ENCODE data around the gene TENT4B.

TENT4B gene

DNA sequence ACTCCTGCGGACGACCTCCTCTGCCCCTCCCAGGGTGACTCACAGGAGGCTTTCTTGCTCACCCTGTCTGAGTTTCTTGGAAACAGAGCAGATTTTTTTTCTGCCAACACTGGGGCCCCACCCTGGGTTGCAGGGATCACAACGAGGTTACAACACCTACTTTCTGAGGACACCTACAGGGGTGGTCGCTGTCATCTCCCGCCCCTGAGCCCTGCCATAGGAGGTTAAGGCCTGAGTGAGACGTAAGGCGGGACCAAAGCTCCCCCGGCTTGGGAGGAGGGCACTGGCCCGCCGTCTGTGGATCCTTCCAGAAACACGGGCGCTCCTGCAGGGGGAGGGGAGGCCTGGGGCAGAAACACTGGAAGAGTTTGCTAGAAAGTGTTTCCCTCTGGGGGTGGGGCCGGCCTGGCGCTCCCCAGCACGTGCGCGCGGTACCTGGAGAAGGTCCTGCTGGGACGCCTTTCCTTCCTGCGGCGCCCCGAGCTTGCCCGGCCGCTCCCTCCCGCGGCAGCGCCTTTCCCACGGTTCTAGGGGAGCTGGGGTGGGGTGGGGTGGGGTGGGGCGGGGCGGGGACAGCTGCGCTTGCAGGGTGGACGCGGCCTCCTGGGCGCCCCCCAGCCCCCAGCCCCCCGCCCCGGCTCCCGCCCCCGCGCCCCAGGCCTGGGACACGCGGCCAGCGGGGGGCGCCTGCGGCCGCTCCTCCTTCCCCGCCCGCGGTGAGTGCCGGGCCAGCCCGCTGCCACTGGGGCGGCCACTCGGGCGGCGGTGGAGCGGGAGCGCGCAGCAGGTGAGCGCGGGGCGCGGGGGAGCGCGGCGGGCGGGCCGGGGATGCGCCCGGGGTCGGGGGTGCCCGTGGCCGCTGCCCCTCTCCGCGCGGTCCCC, 92.6 kb downstream of the TENT4B start:
- no peaks in the 10 kb centered on the region for H3K27me3 ChIP-seq (ENCODE audit: insufficient read depth, low read length)
- H3K79me1 ChIP-seq (ENCODE audit: low read length), result peaks cover 7% of the 10 kb centered on the region
- peak overlapping the region; percentile 77 for H2AFZ ChIP-seq (ENCODE audit: insufficient read depth, low read length, poor library complexity)
- H4K12ac ChIP-seq (ENCODE audit: low read depth, low read length), result no peak overlapping the region
- no peak overlapping the region for H2BK12ac ChIP-seq (ENCODE audit: low read length)
- no CpG with 5 or more reads among the region's 74 CpGs for WGBS (ENCODE audit: extremely low coverage, insufficient coverage, insufficient read length)
- H3K9me3 ChIP-seq (ENCODE audit: insufficient read depth, low read depth, low read length), result peaks cover 2% of the 10 kb centered on the region
- no peak overlapping the region for H3K27ac ChIP-seq (ENCODE audit: low read depth, low read length)
- peak overlapping the region; percentile 26 for H3K9ac ChIP-seq (ENCODE audit: low read length)
- no peak overlapping the region for H2AK5ac ChIP-seq (ENCODE audit: low read length)
- H3K4me3 ChIP-seq (ENCODE audit: low read depth, low read length), result peak overlapping the region; percentile 79
- H3K36me3 ChIP-seq (ENCODE audit: control insufficient read depth in 1 of 2, insufficient read depth in 2 of 2, low read length in 2 of 2), result no peaks in the 10 kb centered on the region
- peak overlapping the region; percentile 97 for H3K4me2 ChIP-seq (ENCODE audit: low read length)
- H4K91ac ChIP-seq (ENCODE audit: low read depth, low read length), result peak overlapping the region; percentile 72
- H2BK120ac ChIP-seq (ENCODE audit: insufficient read depth, low read length, poor library complexity), result peak overlapping the region; percentile 81
- H3K18ac ChIP-seq (ENCODE audit: low read length), result peak overlapping the region; percentile 57
- H3K4me1 ChIP-seq (ENCODE audit: control insufficient read depth in 1 of 2, insufficient read depth in 2 of 2, low read length in 2 of 2), result peaks cover 10 to 17% of the 10 kb centered on the region in 2 experiments
- H3K79me2 ChIP-seq (ENCODE audit: control insufficient read depth, insufficient read depth, low read length, poor library complexity), result peaks cover 5% of the 10 kb centered on the region
- H4K8ac ChIP-seq (ENCODE audit: low read depth, low read length), result peak overlapping the region; percentile 25
- no peak overlapping the region for H3K4ac ChIP-seq (ENCODE audit: low read depth, low read length)
- no peak overlapping the region for H2BK5ac ChIP-seq (ENCODE audit: low read depth, low read length, poor library complexity)
- peak; percentile 77 to 81 for DNase-seq
- no peak overlapping the region for H3K23ac ChIP-seq (ENCODE audit: low read length)
- peak overlapping the region; percentile 86 for H3K14ac ChIP-seq (ENCODE audit: low read length)

DNA sequence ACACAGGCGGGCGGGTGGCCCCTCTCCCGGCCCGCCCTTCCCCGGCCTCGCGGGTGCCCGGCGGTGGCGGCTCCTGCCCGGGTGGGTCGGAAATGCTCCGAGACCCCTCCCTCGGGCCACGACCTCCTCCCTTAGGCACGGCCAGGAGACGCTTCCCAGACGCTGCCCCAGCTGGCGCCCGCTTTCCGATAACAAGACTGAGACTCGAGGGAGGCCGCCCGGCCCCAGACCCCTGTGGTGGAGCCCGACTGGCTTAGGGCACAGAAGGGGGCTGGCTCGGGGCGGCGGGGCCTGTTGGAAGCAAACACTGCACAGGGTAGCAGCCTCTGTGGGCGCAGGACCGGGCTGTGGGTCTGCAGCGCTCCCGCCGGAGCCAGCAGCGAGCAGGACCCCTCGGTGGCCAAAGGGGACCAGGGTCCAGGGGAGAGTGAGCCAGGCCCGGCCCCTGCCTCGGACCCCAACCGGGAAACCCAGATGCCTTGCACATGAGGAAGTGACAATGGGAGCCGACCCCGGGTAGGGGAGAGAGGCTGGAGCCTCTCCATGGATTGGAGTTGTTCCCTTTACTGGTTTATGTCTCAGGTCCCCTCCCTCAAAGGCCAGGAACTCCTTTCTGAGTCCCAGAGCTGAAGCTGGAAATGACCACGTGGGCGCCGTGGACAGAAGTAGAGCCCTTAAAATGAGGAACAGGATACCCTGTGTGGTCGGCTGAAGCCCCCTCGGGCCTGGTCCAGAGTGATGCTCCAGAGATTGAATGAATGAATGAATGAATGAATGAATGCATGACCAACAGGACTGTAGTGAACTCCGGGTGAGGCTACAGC, 93.4 kb downstream of the TENT4B start:
- WGBS (ENCODE audit: extremely low coverage, insufficient coverage, insufficient read length), result no CpG with 5 or more reads among the region's 46 CpGs
- Histone ChIP-seq H3K36me3 (ENCODE audit: control insufficient read depth in 1 of 2, insufficient read depth in 2 of 2, low read length in 2 of 2) (no peaks in the 10 kb centered on the region), H2AFZ (ENCODE audit: insufficient read depth, low read length, poor library complexity) (peak overlapping the region; percentile 77), H3K4ac (ENCODE audit: low read depth, low read length) (peak overlapping the region; percentile 3), H3K9ac (ENCODE audit: low read length) (peak overlapping the region; percentile 61), H3K79me2 (ENCODE audit: control insufficient read depth, insufficient read depth, low read length, poor library complexity) (peaks cover 5% of the 10 kb centered on the region), H3K18ac (ENCODE audit: low read length) (peak overlapping the region; percentile 32), H4K91ac (ENCODE audit: low read depth, low read length) (peak overlapping the region; percentile 72), H4K12ac (ENCODE audit: low read depth, low read length) (peak overlapping the region; percentile 64), H3K4me3 (ENCODE audit: low read depth, low read length) (peak overlapping the region; percentile 79), H3K14ac (ENCODE audit: low read length) (peak overlapping the region; percentile 86), H2BK120ac (ENCODE audit: insufficient read depth, low read length, poor library complexity) (peak overlapping the region; percentile 81), H2BK5ac (ENCODE audit: low read depth, low read length, poor library complexity) (no peak overlapping the region), H4K8ac (ENCODE audit: low read depth, low read length) (peak overlapping the region; percentile 25), H3K79me1 (ENCODE audit: low read length) (peaks cover 7% of the 10 kb centered on the region), H3K4me2 (ENCODE audit: low read length) (peak overlapping the region; percentile 97), H2AK5ac (ENCODE audit: low read length) (no peak overlapping the region), H3K23ac (ENCODE audit: low read length) (no peak overlapping the region), H3K27me3 (ENCODE audit: insufficient read depth, low read length) (no peaks in the 10 kb centered on the region), H3K4me1 (ENCODE audit: control insufficient read depth in 1 of 2, insufficient read depth in 2 of 2, low read length in 2 of 2) (peaks cover 10 to 17% of the 10 kb centered on the region in 2 experiments), H3K9me3 (ENCODE audit: insufficient read depth, low read depth, low read length) (peaks cover 2% of the 10 kb centered on the region), H2BK12ac (ENCODE audit: low read length) (no peak overlapping the region), H3K27ac (ENCODE audit: low read depth, low read length) (peak overlapping the region; percentile 4)
- peak in 1 of 2 donors; percentile 23 for DNase-seq

DNA sequence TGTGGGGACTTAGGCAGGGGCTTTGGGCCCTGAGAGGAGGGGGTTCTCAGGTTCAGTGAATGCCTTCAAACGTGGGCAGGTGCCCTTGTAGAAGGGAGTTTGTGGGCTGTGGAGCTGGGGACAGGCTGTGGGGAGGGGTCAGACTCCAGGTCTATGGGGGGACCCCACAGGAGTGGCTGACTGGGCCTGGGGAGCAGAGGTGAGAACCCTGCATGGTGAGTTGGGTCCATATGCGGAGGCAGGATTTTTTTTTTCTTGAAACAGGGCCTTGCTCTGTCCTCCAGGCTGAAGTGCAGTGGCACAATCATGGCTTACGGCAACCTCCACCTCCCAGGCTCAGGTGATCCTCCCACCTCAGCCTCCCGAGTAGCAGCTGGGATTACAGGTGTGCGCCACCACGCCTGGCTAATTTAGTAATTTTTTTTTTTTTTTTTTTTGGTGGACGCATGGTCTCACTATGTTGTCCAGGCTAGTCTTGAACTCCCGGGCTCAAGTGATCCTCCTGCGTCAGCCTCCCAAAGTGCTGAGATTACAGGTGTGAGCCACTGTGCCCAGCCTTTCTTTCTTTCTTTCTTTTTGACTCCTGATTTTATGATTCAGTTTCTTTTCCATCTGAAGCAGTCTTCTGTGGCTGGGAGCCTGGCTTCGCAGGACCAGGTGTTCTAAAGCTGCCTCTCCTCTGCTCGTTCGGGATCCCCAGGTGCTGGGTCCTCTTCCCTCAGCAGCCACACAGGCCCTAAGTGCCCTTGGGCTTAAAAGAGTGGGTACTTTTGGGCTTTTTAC, 94.2 kb downstream of the TENT4B start:
- H2BK120ac ChIP-seq (ENCODE audit: insufficient read depth, low read length, poor library complexity), result no peak overlapping the region
- H2BK5ac ChIP-seq (ENCODE audit: low read depth, low read length, poor library complexity), result no peak overlapping the region
- no peak overlapping the region for H3K4ac ChIP-seq (ENCODE audit: low read depth, low read length)
- H3K27ac ChIP-seq (ENCODE audit: low read depth, low read length), result no peak overlapping the region
- H3K14ac ChIP-seq (ENCODE audit: low read length), result no peak overlapping the region
- H4K91ac ChIP-seq (ENCODE audit: low read depth, low read length), result peak overlapping the region; percentile 32
- H3K9me3 ChIP-seq (ENCODE audit: insufficient read depth, low read depth, low read length), result peaks cover 2% of the 10 kb centered on the region
- H3K9ac ChIP-seq (ENCODE audit: low read length), result no peak overlapping the region
- H2BK12ac ChIP-seq (ENCODE audit: low read length), result no peak overlapping the region
- H3K23ac ChIP-seq (ENCODE audit: low read length), result no peak overlapping the region
- H3K36me3 ChIP-seq (ENCODE audit: control insufficient read depth in 1 of 2, insufficient read depth in 2 of 2, low read length in 2 of 2), result no peaks in the 10 kb centered on the region
- peaks cover 10 to 20% of the 10 kb centered on the region in 2 experiments for H3K4me1 ChIP-seq (ENCODE audit: control insufficient read depth in 1 of 2, insufficient read depth in 2 of 2, low read length in 2 of 2)
- no peaks in the 10 kb centered on the region for H3K27me3 ChIP-seq (ENCODE audit: insufficient read depth, low read length)
- H4K12ac ChIP-seq (ENCODE audit: low read depth, low read length), result no peak overlapping the region
- H3K18ac ChIP-seq (ENCODE audit: low read length), result no peak overlapping the region
- no peak overlapping the region for H2AFZ ChIP-seq (ENCODE audit: insufficient read depth, low read length, poor library complexity)
- WGBS (ENCODE audit: extremely low coverage, insufficient coverage, insufficient read length), result no CpG with 5 or more reads among the region's 12 CpGs
- peaks cover 7% of the 10 kb centered on the region for H3K79me1 ChIP-seq (ENCODE audit: low read length)
- no peak overlapping the region for H2AK5ac ChIP-seq (ENCODE audit: low read length)
- peak overlapping the region; percentile 10 for H3K4me2 ChIP-seq (ENCODE audit: low read length)
- H3K79me2 ChIP-seq (ENCODE audit: control insufficient read depth, insufficient read depth, low read length, poor library complexity), result peaks cover 5% of the 10 kb centered on the region
- no peak overlapping the region for H3K4me3 ChIP-seq (ENCODE audit: low read depth, low read length)
- no peak overlapping the region for H4K8ac ChIP-seq (ENCODE audit: low read depth, low read length)
- no peak for DNase-seq
